Caco-2 (cell line): Measurements from ENCODE around the gene NTNG1. TPM values are rescaled to one million over a fixed set of nuclear protein-coding genes. Genes with fewer than 3 reads are reported as not detected.

ENCODE experiments used
- BruUV-seq: library from RNA; stranded (reverse); fragments of 400-500 nt; replicated peaks from 2 replicates; lab custom pipeline; 2021; lab: Mats Ljungman, UMichigan
- CTCF ChIA-PET: fragments of 300-600 bp; sonication (Branson Sonifier 250); formaldehyde crosslinking; loops from one replicate; lab custom pipeline; 2022; ENCODE audit warnings: antibody characterized with exemption; lab: Charles Lee
- POLR2A ChIA-PET: fragments of 300-600 bp; sonication (Branson Sonifier 250); formaldehyde crosslinking; loops from one replicate; lab custom pipeline; 2022; ENCODE audit warnings: antibody characterized with exemption; lab: Charles Lee
- DNase-seq, 2 experiments: peaks; one replicate each; pipeline versions ENCODE4 v3.0.0 to v3.0.0-alpha.2; 2020 to 2022
- H3K27me3 ChIP-seq: replicated peaks from 2 replicates; pipeline ENCODE4 v1.6.0; 2011; ENCODE audit warnings: low read length; ENCODE audit not compliant: control insufficient read depth, insufficient read depth
- H3K36me3 ChIP-seq: 2 replicates; pipeline ENCODE4 v1.5.1; 2011; ENCODE audit warnings: low read length; ENCODE audit not compliant: control insufficient read depth, insufficient read depth
- H3K4me1 ChIP-seq: fragments of 250-450 bp; sonication (Bioruptor Pico); 2 replicates; pipeline ENCODE4 v1.5.1; 2020; ENCODE audit warnings: mild to moderate bottlenecking
- H3K4me3 ChIP-seq: 2 replicates; pipeline ENCODE4 v1.5.1; 2011; ENCODE audit warnings: low read depth, mild to moderate bottlenecking, control low read depth, low read length
- H3K9me3 ChIP-seq: fragments of 250-450 bp; sonication (Bioruptor Pico); 2 replicates; pipeline ENCODE4 v1.5.1; 2020; ENCODE audit warnings: mild to moderate bottlenecking, moderate library complexity
- H3K27ac Mint-ChIP-seq: one replicate; pipeline ENCODE4 v1.8.0; 2022; ENCODE audit warnings: mixed read lengths; ENCODE audit not compliant: unreplicated experiment
- H3K27me3 Mint-ChIP-seq: one replicate; pipeline ENCODE4 v1.8.0; 2022; ENCODE audit warnings: mixed read lengths; ENCODE audit not compliant: insufficient read depth, unreplicated experiment
- H3K36me3 Mint-ChIP-seq: one replicate; pipeline ENCODE4 v1.8.0; 2022; ENCODE audit warnings: mild to moderate bottlenecking, mixed read lengths; ENCODE audit not compliant: insufficient read depth, unreplicated experiment
- H3K4me1 Mint-ChIP-seq: one replicate; pipeline ENCODE4 v1.8.0; 2022; ENCODE audit warnings: low read depth, mixed read lengths; ENCODE audit not compliant: unreplicated experiment
- H3K4me3 Mint-ChIP-seq: one replicate; pipeline ENCODE4 v1.8.0; 2022; ENCODE audit warnings: mild to moderate bottlenecking, moderate library complexity, mixed read lengths; ENCODE audit not compliant: unreplicated experiment
- H3K9me3 Mint-ChIP-seq: one replicate; pipeline ENCODE4 v1.8.0; 2022; ENCODE audit warnings: mixed read lengths; ENCODE audit not compliant: unreplicated experiment
- intact Hi-C: fragments of 100-400 bp; cut with micrococcal nuclease; formaldehyde crosslinking; loops from one replicate; pipeline ENCODE4 v1.10.0; 2022; ENCODE audit not compliant: unreplicated experiment
- total RNA-seq: library from RNA; stranded (reverse); gene quantifications from 2 replicates; pipeline ENCODE4 v1.2.3, GENCODE V29; 2022
- TF ChIP-seq, protein P1 (sequence below), 2 experiments: fragments of 200-600 bp in 1 of 2; IDR thresholded peaks; 1 replicate in 1 of 2; 2 replicates in 1 of 2; pipeline versions ENCODE4 v1.5.1 to v1.8.0; 2011 to 2022; ENCODE audit warnings: antibody characterized with exemption in 1 of 2, control low read depth in 1 of 2, inconsistent platforms in 1 of 2, low read depth in 1 of 2, low read length in 1 of 2, mild to moderate bottlenecking in 1 of 2, moderate library complexity in 1 of 2; ENCODE audit not compliant: insufficient read depth in 1 of 2, severe bottlenecking in 1 of 2, unreplicated experiment in 1 of 2

The NTNG1 gene
- total RNA-seq, 1 experiment from 2014 or later: not detected

DNA sequence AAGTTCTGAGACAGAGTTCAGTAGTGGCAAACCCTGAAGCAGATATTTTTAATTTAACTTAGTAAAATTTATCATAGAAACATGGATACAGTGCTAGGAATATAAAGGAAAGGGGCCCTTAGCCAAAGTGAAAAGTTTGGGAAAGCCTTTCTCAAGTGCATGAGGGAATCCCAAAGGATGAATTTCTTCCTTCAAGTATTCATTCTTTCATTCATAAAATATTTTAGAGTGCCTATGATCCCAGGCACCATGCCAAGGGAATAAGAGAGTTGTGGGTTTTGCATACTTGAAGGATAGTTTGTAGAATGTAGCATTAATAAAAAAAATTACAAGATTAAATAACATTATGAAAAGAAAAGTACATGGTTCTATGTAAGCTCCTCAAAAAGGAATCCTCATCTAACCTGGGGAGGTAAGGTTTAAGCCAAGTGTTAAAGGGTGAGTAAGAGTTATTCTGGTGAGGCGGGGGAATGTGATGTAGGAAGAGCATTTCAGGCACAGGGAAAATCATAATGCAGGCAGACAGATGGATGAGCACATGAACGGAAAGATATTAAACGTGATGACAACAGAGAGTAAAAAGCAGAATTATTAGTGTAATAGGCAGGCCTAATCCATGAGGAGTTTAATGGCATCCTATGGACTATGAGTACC lies 40.4 kb upstream of the NTNG1 start:
- no peaks in the 10 kb centered on the region for H3K27me3 ChIP-seq
- H3K27me3 Mint-ChIP-seq: peaks cover 7% of the 10 kb centered on the region
- no peaks in the 10 kb centered on the region for H3K9me3 ChIP-seq
- TF ChIP-seq, protein P1, sequence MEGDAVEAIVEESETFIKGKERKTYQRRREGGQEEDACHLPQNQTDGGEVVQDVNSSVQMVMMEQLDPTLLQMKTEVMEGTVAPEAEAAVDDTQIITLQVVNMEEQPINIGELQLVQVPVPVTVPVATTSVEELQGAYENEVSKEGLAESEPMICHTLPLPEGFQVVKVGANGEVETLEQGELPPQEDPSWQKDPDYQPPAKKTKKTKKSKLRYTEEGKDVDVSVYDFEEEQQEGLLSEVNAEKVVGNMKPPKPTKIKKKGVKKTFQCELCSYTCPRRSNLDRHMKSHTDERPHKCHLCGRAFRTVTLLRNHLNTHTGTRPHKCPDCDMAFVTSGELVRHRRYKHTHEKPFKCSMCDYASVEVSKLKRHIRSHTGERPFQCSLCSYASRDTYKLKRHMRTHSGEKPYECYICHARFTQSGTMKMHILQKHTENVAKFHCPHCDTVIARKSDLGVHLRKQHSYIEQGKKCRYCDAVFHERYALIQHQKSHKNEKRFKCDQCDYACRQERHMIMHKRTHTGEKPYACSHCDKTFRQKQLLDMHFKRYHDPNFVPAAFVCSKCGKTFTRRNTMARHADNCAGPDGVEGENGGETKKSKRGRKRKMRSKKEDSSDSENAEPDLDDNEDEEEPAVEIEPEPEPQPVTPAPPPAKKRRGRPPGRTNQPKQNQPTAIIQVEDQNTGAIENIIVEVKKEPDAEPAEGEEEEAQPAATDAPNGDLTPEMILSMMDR (IDR thresholded peaks at IDR 0.05; ENCODE audit: insufficient read depth in 1 of 2, low read depth in 1 of 2, low read length in 1 of 2, severe bottlenecking in 1 of 2, unreplicated experiment in 1 of 2): no peak
- ChIA-PET POLR2A (no interaction called here), CTCF (no interaction called here)
- no peak overlapping the region for H3K27ac Mint-ChIP-seq
- H3K9me3 Mint-ChIP-seq: no peaks in the 10 kb centered on the region
- H3K4me3 Mint-ChIP-seq: no peak overlapping the region
- DNase-seq: no peak
- H3K4me1 Mint-ChIP-seq: no peaks in the 10 kb centered on the region
- no peaks in the 10 kb centered on the region for H3K36me3 ChIP-seq
- H3K36me3 Mint-ChIP-seq: no peaks in the 10 kb centered on the region
- H3K4me3 ChIP-seq: no peak overlapping the region
- H3K4me1 ChIP-seq: no peaks in the 10 kb centered on the region
- intact Hi-C loops: no loop called here
- BruUV-seq: no TSS peak

DNA sequence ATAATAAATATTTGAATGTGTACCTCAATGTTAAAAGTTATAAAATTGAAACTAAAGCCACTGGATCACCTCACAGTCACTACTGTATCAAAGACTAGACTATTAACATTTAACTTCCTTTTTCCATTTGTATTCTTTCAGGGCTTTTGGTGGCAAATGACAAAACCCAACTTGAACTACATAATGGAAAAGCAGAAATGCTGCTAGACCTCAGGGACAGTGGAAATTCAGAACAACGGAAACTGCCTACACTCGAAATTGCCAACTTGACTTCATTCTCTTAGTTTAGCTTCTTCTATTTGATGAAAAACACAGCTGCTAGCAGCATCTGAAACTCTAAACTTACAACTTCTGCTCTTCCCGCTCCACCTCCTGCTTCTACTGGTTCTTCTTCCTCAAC lies 34.9 kb upstream of the NTNG1 start:
- no peaks in the 10 kb centered on the region for H3K9me3 ChIP-seq
- H3K4me1 ChIP-seq: no peaks in the 10 kb centered on the region
- no peak overlapping the region for H3K4me3 ChIP-seq
- BruUV-seq: no TSS peak
- Mint-ChIP-seq H3K27me3 (peaks cover 4% of the 10 kb centered on the region), H3K9me3 (no peaks in the 10 kb centered on the region), H3K4me1 (no peaks in the 10 kb centered on the region), H3K36me3 (no peaks in the 10 kb centered on the region), H3K4me3 (no peak overlapping the region), H3K27ac (no peak overlapping the region)
- intact Hi-C loops: no loop called here
- no peak for DNase-seq
- CTCF ChIA-PET: no interaction called here
- no peaks in the 10 kb centered on the region for H3K27me3 ChIP-seq
- TF ChIP-seq, protein P1 (IDR thresholded peaks at IDR 0.05; ENCODE audit: insufficient read depth in 1 of 2, low read depth in 1 of 2, low read length in 1 of 2, severe bottlenecking in 1 of 2, unreplicated experiment in 1 of 2): no peak
- POLR2A ChIA-PET: no interaction called here
- no peaks in the 10 kb centered on the region for H3K36me3 ChIP-seq

DNA sequence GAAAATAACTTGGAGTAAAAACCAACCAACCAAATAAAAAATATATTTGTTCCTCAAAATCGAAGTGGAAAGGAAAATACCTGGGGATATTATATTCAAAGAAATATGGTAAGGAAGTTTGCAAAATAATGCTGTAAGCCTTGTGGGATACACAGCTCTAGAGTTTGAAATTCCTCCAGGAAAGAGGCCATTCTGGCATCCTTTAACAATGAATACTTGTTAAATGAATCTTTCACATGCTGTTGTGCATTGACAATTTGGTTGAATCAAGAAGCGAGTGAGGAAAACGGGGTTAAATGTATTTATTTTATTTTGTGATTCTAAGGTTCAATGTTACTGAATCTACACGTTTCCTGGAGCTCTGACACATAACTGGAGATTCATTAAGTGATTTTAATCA lies 30.5 kb upstream of the NTNG1 start:
- ChIA-PET CTCF (no interaction called here), POLR2A (no interaction called here)
- intact Hi-C loops: no loop called here
- Mint-ChIP-seq H3K36me3 (no peaks in the 10 kb centered on the region), H3K27me3 (no peaks in the 10 kb centered on the region), H3K4me1 (no peaks in the 10 kb centered on the region), H3K4me3 (no peak overlapping the region), H3K9me3 (no peaks in the 10 kb centered on the region), H3K27ac (no peak overlapping the region)
- Histone ChIP-seq H3K9me3 (no peaks in the 10 kb centered on the region), H3K4me3 (no peak overlapping the region), H3K27me3 (no peaks in the 10 kb centered on the region), H3K4me1 (no peaks in the 10 kb centered on the region), H3K36me3 (no peaks in the 10 kb centered on the region)
- BruUV-seq: no TSS peak
- DNase-seq: no peak
- TF ChIP-seq, protein P1 (IDR thresholded peaks at IDR 0.05; ENCODE audit: insufficient read depth in 1 of 2, low read depth in 1 of 2, low read length in 1 of 2, severe bottlenecking in 1 of 2, unreplicated experiment in 1 of 2): no peak
